GM19324 (cell line): Measurements from ENCODE around the gene USP50.
"Not testable (repeated sequence)": the region's sequence is repeated elsewhere in the genome, so short reads cannot be mapped to it uniquely, and the experiment has no call there.

Source experiments
- ATAC-seq: cut with Tn5 transposase; IDR thresholded peaks from one replicate; pipeline ENCODE4 v1.9.1; 2021; ENCODE audit warnings: mild to moderate bottlenecking, moderate library complexity; ENCODE audit not compliant: unreplicated experiment, low FRiP score

The USP50 gene

GRCh38 chr15:50505656-50506055 is 40.8 kb downstream of the USP50 start:
- not testable (repeated sequence) for ATAC-seq

GRCh38 chr15:50503144-50503543 is 43.3 kb downstream of the USP50 start:
- ATAC-seq, result no peak

GRCh38 chr15:50501815-50502214 is 44.7 kb downstream of the USP50 start:
- no peak for ATAC-seq

GRCh38 chr15:50500352-50500751 is 46.1 kb downstream of the USP50 start:
- ATAC-seq, result no peak

DNA sequence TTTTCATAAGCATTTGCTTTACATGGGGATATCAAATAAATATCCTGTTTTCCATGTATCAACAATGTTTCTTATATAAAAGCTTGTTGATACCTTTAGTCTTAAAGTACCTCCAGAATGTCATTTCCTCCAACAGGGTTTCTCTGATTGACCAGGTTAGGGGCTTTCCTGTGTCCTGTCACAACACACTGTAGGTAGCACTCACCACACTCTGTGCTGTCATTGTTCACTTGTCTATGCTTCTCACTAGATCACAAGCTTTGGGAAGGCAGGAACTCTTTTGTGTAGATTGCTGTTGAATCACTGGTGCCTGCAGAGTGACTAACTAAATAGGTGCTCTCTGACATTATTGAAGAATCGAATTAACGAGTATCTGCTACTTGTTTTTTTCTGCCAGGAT is 49.8 kb downstream of the USP50 start:
- ATAC-seq, result no peak

GRCh38 chr15:50494547-50494946 is 51.9 kb downstream of the USP50 start:
- ATAC-seq, result not testable (repeated sequence)

GRCh38 chr15:50493625-50494024 is 52.8 kb downstream of the USP50 start:
- ATAC-seq, result no peak

- no peak for ATAC-seq
Observed at GRCh38 chr15:50487287-50487686, 59.2 kb downstream of the USP50 start.

DNA sequence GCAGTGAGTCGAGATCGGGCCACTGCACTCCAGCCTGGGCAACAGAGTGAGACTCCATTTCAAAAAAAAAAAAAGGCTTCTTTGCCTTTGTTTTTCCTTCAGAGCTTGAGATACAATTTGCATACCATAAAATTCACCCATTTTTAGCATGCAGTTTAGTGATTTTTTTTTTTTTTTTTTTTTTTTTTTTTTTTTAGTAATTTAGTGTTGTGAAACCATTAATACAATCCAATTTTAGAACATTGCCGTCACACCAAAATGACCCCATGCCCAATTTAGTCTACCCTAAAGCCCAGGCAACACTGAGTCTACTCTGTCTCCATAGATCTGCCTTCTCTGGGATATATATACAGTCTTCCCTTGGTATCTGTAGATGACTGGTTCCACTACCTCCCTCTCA is 61.1 kb downstream of the USP50 start:
- no peak for ATAC-seq

DNA sequence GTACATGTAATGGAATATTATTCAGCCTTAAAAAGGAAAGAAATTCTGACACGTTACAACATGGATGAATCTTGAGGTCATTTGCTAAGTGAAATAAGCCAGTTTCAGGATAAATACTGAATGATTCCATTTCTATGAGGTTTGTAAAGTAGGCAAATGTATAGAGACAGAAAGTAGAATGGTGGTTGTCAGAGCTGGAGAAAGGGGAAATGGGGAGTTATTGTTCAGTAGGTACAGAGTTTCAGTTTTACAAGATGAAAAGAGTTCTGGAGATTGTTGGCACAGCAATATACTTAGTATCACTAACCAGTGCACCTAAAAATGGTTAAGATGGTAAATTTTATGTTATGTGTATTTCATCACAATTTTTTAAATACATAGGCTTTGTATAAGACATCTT is 61.7 kb downstream of the USP50 start:
- ATAC-seq, result peak; percentile 62

- ATAC-seq, result no peak
Observed at GRCh38 chr15:50476143-50476542, 70.3 kb downstream of the USP50 start.

DNA sequence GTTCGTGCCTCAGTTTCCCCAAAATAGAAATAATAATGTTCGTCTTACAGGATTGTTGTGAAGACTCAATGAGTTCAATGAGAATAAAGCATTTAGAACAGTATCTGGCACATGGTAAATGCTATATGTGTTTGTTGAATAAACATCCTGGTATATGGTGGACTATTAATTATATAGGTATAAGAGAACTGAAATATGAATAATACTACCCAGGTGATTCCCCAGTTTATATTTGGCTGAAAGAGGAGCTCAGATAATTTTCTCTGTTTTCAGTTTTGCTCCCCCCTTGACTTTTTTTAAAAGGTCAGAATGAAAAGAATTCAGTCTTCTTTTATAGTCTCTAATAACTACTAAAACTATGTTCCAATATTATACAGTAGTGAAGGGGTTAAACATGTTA is 75.4 kb downstream of the USP50 start:
- no peak for ATAC-seq

DNA sequence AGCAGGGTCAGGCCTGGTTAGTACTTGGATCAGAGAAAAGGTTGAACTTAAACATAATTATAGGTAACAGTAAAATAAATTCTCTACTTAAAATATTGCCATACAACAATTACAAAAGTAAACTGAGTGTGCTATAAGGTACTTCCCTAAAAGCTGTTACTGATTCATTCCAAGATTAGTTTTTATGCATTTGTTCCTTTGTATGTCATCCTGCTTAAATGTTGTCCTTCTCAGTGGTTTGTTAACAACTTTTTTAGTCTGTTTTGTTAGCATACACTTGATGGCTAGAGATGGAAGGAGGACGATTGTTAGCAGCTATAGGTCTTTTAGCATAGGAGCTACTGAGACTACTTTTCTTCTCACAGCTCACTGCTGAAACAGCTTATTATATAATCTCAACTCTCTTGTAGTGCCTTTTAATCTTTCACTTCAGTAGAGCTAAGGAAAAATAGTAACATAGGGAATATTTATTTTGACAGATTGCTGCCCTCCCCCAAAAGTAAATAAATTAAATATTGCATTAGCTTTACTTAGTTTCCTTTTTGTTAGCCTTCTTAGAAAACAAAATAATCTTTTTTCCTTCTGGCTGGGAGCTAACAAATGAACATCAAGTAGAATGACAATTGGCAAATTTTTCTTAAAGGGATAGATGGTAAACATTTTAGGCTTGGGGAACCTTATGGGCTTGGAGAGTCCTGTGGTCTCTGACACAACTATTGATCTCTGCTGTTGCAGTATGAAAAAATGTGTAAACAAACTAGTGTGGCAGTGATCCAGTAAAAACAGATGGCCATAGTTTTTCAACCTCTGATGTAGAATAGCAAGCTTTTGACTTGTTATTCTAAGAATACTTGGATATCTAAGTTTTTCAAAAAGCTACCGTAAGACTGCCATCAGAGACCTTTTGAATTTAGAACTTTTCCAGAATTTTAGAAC is 82.8 kb downstream of the USP50 start:
- ATAC-seq, result no peak

DNA sequence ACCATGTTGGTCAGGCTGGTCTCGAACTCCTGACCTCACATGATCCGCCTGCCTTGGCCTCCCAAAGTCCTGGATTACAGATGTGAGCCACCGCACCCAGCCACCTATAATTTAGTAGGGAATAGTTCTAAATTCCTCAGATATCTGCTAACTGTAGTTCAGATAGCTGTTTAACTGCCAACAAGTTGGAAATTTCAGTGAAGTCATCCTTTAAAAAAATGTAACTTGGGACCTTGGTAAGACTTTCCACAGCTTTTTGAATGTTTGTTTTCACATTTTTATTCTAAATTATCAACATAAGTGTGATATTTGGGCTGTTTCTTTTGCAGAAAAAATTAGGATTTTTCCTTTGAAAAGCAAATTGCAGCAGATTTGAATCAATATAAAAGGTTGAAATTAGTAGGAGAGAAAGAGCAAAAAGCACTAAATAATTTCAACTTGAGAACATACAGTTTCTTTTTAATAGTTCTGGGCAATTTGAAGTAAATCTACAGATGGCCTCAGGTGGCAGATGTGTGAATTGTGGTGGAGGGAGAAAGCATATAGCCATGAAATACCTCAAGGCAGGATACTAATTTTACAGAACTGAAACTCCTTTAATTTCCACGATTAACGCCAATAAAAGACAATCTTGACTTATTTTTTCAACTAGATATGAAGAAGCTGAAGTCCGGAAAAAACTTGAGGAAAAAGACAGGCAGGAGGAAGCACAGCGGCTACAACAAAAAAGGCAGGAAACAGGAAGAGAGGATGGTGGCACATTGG is 87.9 kb downstream of the USP50 start:
- no peak for ATAC-seq

DNA sequence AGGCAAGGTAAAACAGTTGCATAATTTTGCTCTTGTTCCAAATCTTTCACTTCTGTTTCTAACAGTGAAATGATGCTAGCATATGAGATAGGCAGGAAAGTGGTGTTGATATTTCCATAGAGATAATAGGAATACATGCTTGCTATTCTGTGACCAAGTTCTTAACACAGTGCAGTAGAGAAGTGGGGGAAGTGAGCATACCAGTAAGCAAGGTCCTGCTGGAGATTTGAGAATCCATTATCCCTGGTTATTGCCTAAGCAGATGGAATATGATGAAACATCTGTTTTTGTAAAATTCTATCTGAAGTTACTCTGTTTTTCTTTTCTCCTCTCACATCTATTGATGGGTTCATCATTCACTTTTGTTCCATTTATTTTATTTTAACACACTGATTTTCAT is 93.5 kb downstream of the USP50 start:
- no peak for ATAC-seq
